NAMALWA (cell line): ENCODE measurements around the gene ABI3.
"Not testable (repeated sequence)": the region's sequence is repeated elsewhere in the genome, so short reads cannot be mapped to it uniquely, and the experiment has no call there.

Experiments used
- DNase-seq: peaks from one replicate; pipeline ENCODE4 v3.0.0-alpha.2; 2015; ENCODE audit warnings: low spot score

ABI3 gene

GRCh38 chr17:49210158-49211029 lies at the start of gene ABI3, which contains the start of gene GNGT2:
ABI3 (plus strand) TSS chr17:49210707; CDS start chr17:49210725, 18 bp downstream.
GNGT2 (minus strand) TSS chr17:49210574; CDS start chr17:49207422, 3,152 bp downstream.
- peak; percentile 96 for DNase-seq

DNA sequence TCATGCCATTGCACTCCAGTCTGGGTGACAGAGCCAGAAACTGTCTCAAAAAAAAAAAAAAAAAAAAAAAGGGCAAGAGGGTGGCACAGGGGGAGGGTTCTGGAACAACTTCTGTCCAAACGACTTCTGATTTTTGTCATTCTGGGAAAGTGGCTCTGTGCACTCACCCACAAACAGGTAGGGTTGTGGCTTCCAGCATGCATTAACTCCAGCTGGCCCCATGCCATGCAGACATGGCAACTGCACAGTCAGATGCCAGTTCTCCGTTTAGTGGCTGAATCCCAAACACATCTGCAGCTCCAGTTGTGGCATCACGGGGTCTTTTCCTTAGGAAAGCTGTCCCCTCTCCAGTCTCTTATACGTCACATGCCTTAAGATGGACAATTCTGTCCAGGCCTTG lies 47.6 kb upstream of the ABI3 start:
- no peak for DNase-seq

- DNase-seq = no peak
Observed at GRCh38 chr17:49165143-49165542, 45.4 kb upstream of the ABI3 start.

- DNase-seq = no peak
Observed at GRCh38 chr17:49168706-49169105, 41.8 kb upstream of the ABI3 start.

DNA sequence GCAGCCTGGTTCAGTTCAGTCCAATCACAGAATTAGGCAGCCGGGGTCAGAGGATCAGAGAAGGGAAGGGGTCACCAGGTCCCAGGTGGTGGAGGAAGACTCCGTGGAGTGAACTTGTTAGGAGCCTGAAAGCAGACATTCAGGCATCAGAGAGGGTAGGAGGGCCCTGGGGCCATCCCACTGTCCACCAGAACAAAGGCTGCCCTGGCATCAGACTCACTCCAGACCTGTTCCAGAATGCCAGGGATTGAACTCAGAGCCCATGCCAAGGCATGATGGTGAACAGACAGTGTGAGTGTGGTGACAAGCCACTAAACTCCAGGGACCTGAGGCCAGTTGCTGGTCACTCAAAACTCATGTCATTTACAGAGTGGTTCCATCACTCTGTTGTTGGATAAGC lies 40.3 kb upstream of the ABI3 start:
- no peak for DNase-seq

GRCh38 chr17:49170711-49171110 lies 39.8 kb upstream of the ABI3 start:
- not testable (repeated sequence) for DNase-seq

DNA sequence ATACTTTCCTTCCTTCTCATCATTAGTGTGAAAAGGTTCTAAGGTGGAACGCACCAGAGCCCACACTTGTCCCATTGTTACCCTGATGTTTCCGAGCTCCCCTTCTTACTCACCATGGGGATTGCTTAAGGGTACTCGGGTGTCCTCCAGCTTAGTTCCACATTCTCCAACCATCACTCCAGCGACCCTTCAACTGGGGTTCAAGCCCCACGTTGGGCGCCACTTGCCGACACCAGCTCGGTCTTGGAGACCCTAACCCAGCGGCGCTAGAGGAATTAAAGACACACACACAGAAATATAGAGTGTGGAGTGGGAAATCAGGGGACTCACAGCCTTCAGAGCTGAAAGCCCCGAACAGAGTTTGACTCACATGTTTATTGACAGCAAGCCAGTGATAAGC lies 34.5 kb upstream of the ABI3 start:
- not testable (repeated sequence) for DNase-seq

DNA sequence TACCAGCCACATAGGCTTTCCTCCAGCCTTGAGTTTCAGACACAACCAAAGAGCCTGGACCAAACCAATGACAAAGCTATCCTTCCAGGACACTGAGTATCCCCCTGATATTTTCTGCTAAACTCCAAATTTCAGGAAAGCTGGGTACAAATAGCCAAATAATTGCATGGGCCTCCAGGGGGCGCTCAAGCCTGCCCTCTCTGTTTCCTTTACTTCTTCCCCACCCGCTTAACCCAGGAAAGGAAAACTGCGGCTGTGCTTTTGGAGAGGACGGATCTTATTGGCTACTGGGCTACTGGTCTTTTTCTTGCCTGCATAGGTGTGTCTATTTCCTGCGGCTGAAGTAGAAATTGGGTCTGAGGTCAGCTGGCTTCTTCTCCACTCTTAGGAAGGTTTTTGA lies 30.2 kb upstream of the ABI3 start:
- DNase-seq = peak; percentile 69

GRCh38 chr17:49180998-49181635 lies 29.4 kb upstream of the ABI3 start:
- no peak for DNase-seq

DNA sequence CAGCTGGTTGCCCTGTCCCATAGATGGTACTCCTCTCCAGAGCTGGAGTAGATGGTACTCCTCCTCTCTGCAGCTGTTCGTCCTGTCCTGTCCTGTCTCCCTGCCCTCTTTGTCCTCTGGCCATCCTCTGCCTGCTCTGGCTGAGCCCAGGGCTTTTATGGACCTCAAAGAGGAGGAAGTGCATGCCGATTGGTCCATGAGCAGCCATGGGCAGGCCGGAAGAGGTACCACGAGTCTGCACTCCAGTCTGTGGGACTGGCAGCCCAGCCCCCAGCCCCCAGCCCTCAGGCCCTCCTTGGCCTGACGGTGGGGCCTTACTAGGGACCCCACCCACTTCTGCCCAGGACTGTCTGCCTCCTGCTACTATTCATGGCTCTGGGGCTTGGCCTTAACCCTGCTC lies 27.2 kb upstream of the ABI3 start:
- DNase-seq = no peak

GRCh38 chr17:49183801-49184200 lies 26.7 kb upstream of the ABI3 start:
- DNase-seq = no peak

DNA sequence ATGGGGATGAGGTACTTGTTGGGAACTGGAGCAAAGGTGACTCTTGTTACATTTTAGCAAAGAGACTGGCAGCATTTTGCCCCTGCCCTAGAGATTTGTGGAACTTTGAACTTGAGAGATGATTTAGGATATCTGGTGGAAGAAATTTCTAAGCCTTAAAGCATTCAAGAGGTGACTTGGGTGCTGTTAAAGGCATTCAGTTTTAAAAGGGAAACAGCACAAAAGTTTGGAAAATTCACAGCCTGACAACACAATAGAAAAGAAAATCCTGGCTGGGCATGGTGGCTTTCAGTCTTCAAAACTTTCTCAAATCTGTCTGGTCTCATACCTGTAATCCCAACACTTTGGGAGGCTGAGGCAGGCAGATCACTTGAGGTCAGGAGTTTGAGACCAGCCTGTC lies 26.0 kb upstream of the ABI3 start:
- not testable (repeated sequence) for DNase-seq

DNA sequence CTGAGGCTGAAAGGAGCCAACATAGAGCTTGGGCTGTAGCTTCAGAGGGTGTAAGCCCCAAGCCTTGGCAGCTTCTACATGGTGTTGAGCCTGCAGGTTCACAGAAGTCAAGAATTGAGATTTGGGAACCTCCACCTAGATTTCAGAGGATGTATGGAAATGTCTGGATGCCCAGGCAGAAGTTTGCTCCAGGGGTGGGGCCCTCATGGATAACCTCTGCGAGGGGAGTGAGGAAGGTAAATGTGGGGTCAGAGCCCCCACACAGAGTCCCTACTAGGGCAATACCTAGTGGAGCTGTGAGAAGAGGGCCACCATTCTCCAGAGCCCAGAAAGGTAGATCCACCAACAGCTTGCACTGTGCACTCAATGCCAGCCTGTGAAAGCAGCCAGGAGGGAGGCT lies 25.1 kb upstream of the ABI3 start:
- DNase-seq = not testable (repeated sequence)

DNA sequence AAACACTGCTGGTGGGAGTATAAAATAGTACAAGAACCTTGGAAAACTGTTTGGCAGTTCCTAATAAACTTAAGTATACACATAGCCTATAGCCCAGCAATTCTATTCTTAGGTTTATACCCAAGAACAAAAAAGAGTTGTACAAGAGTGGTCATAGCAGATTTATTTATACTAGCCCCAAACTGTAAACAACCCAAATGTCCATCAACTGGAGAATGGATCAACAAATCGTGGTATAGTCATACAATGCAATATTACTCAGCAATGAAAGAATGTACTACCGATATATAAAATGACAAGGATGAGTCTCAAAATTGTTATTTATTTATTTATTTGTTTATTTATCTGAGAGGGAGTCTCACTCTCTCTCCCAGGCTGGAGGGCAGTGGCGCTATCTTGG lies 23.2 kb upstream of the ABI3 start:
- no peak for DNase-seq

DNA sequence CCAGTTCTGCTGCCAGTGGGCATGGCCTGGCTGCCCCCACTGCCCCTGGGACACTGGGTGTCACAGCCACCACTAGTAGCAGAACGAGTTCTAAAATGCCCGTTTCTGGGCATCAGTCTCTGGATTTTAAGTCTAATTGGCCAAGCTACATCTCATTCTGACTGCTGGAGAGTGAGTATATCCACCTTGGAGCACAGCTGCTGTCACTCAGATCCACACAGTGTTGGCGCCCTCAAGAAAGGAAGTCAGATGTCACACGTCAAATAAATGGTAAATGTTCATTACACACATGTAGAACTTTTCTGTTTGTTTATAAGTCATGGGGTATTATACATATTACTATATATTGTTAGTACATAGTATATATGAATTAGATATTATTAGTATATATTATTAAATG lies 19.6 kb upstream of the ABI3 start:
- DNase-seq = peak; percentile 36

DNA sequence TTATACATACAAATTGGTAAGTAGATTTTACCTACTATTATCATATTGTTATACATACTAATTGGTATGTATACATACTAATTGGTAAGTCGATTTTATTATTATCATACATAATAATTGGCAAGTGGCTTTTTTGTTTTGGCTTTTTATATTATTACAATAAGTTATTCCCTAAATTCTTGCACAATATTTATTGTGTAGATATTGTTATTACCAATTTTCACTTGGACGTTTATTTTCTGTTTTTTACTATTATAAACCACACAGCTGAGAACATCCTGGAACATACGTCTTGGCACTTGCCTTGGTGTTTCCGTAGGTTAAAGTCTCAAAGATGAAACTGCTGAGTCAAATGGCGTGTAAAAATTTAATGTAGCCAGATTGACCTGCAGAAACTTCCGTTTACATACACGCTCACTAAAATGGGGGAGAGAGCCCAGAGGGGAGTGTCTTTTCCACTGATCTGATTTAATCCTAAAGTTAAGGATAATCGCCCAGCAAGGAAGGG lies 19.0 kb upstream of the ABI3 start:
- DNase-seq = no peak

DNA sequence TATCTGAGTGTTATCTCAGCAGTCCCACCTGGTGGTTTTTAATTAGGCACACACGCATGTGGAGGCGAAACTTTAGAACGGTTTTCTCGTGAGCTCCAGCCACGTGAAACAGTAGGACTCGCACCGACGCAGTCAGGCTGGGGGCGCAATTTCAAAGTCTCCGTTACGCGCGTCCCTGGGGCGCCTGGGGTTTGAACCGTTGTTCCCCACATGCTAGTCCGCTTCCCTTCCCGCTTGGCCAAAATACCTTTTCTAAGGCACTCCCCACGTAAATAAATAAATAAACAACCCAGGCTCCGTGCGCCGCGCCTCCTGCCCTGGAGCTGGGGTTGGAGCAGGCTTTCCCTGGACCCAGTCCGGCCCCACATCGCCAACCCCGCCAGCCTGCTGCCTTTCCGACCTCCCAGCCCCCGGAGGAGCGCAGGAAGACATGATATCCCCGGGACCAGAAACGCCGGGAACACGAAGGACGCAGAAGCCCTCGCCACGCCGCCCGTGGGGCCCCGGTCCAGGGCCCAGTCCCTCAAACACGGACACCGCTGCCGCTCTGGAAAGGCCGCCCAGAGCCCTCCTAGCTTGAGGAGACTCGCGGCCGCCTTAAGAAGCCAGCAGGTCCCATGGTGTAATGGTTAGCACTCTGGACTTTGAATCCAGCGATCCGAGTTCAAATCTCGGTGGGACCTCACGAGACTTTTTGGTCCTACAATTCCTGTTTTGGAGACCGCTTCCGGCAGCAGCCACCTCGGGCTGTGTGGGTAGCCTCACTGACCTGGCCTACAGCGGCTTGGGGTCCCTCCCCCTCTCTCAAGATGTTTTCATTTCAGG lies 18.4 kb upstream of the ABI3 start:
- DNase-seq = peak; percentile 94

GRCh38 chr17:49193513-49194296 lies 16.8 kb upstream of the ABI3 start:
- peak; percentile 64 for DNase-seq

- no peak for DNase-seq
Observed at GRCh38 chr17:49194297-49194607, 16.3 kb upstream of the ABI3 start.

GRCh38 chr17:49195751-49196150 lies 14.8 kb upstream of the ABI3 start:
- no peak for DNase-seq

GRCh38 chr17:49196520-49196919 lies 14.0 kb upstream of the ABI3 start:
- DNase-seq = no peak
